Neural progenitor cell (in vitro differentiated cells): ENCODE results near the gene ATM.

Experiments used
- EZH2phosphoT487 ChIP-seq: fragments of 200-600 bp; sonication (generic); IDR thresholded peaks from 2 replicates; pipeline ENCODE4 v1.6.1; 2017; ENCODE audit warnings: antibody characterized with exemption
- TF ChIP-seq, protein P1 (sequence below): fragments of 200-600 bp; sonication (generic); IDR thresholded peaks from 2 replicates; pipeline ENCODE4 v1.5.1; 2017; ENCODE audit warnings: antibody characterized with exemption, mild to moderate bottlenecking

- TF ChIP-seq, protein P1, sequence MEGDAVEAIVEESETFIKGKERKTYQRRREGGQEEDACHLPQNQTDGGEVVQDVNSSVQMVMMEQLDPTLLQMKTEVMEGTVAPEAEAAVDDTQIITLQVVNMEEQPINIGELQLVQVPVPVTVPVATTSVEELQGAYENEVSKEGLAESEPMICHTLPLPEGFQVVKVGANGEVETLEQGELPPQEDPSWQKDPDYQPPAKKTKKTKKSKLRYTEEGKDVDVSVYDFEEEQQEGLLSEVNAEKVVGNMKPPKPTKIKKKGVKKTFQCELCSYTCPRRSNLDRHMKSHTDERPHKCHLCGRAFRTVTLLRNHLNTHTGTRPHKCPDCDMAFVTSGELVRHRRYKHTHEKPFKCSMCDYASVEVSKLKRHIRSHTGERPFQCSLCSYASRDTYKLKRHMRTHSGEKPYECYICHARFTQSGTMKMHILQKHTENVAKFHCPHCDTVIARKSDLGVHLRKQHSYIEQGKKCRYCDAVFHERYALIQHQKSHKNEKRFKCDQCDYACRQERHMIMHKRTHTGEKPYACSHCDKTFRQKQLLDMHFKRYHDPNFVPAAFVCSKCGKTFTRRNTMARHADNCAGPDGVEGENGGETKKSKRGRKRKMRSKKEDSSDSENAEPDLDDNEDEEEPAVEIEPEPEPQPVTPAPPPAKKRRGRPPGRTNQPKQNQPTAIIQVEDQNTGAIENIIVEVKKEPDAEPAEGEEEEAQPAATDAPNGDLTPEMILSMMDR: no peak
- no peak for TF ChIP-seq EZH2phosphoT487
Observed at GRCh38 chr11:108246308-108246707, 23.4 kb downstream of the ATM start.
